GM10248 (cell line): ENCODE data around the gene IFT25.
A peak's percentile ranks its signal among the peaks of the same experiment; 100 is the strongest.
"Not testable (repeated sequence)": the region's sequence is repeated elsewhere in the genome, so short reads cannot be mapped to it uniquely, and the experiment has no call there.

Experiments
- CTCF ChIA-PET: fragments of 300-600 bp; sonication (Branson Sonifier 250); formaldehyde crosslinking; extraction: SDS; loops from one replicate; lab custom pipeline; 2021; ENCODE audit warnings: antibody characterized with exemption; lab: Yijun Ruan, JAX
- POLR2A ChIA-PET: fragments of 350-650 bp; sonication (Branson Sonifier 250); formaldehyde crosslinking; extraction: SDS; loops from one replicate; lab custom pipeline; 2020; ENCODE audit warnings: antibody characterized with exemption; lab: Yijun Ruan, JAX
- DNase-seq: peaks from one replicate; pipeline ENCODE4 v3.0.0; 2012; ENCODE audit errors: extremely low spot score
- TF ChIP-seq, protein P1 (sequence below): IDR thresholded peaks from 2 replicates; pipeline ENCODE4 v1.5.1; 2012; ENCODE audit warnings: mild to moderate bottlenecking, low read depth; ENCODE audit errors: extremely low read depth, missing control alignments, control extremely low read depth

IFT25 gene

GRCh38 chr1:53889304-53890298 lies 55.9 kb downstream of the IFT25 start, which contains the start of gene YIPF1:
Gene YIPF1 (minus strand): TSS chr1:53889797. CDS start chr1:53888937, 860 bp downstream.
- POLR2A ChIA-PET, result interaction anchor here (1.7 kb wide), 1 partner anchor 56 kb away, joined by 21 read pairs; the partner anchor contains the start of genes IFT25 and LRRC42

DNA sequence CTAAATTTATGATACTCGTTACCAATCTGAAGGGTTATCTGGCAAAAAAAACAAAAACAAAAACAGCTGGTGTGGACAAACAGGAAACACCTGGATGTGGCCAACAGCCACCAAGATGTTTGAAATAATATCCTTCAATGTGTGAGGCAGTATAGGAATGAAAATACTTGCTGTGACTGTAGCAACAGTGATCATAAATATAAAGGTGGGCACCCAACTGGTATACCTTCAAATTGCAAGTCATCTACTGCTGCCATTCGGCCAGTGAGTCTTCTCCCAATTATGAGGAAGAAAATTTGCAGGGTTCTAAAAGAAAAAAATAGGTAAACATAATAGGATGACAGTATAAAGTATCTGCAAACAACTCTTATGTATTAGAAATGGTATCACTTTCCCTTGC lies 56.8 kb downstream of the IFT25 start:
- ChIA-PET POLR2A (no interaction called here), CTCF (interaction anchor here (1.2 to 3.1 kb wide), 4 partner anchors 10 to 71 kb away, joined by 3 to 13 read pairs (median 6); partner anchors contain the start of gene IFT25)
- no peak for DNase-seq
- TF ChIP-seq, protein P1, sequence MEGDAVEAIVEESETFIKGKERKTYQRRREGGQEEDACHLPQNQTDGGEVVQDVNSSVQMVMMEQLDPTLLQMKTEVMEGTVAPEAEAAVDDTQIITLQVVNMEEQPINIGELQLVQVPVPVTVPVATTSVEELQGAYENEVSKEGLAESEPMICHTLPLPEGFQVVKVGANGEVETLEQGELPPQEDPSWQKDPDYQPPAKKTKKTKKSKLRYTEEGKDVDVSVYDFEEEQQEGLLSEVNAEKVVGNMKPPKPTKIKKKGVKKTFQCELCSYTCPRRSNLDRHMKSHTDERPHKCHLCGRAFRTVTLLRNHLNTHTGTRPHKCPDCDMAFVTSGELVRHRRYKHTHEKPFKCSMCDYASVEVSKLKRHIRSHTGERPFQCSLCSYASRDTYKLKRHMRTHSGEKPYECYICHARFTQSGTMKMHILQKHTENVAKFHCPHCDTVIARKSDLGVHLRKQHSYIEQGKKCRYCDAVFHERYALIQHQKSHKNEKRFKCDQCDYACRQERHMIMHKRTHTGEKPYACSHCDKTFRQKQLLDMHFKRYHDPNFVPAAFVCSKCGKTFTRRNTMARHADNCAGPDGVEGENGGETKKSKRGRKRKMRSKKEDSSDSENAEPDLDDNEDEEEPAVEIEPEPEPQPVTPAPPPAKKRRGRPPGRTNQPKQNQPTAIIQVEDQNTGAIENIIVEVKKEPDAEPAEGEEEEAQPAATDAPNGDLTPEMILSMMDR, result no peak

More at GRCh38 chr1:53889304-53890298, 55.9 kb downstream of the IFT25 start, which contains the start of gene YIPF1:
- TF ChIP-seq, protein P1, result no peak
- DNase-seq, result peak; percentile 93
- CTCF ChIA-PET, result interaction anchor here (1.7 to 3.1 kb wide), 4 partner anchors 11 to 70 kb away, joined by 5 to 13 read pairs (median 9); no protein-coding TSS in a partner anchor

DNA sequence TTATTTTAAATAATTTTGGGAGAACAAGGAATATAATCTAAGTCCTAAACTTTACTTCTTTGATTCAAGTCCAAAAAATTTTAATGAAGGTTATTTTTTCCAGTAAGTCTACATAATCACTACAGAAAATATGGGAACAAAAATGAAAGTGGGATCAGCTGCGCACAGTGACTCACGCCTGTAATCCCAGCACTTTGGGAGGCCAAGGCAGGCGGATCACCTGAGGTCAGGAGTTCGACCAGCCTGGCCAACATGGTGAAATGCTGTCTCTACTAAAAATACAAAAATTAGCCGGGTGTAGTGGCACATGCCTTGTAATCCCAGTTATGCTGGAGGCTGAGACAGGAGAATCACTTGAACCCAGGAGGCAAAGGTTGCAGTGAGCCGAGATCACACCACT lies 61.9 kb downstream of the IFT25 start:
- POLR2A ChIA-PET, result not testable (repeated sequence)

DNA sequence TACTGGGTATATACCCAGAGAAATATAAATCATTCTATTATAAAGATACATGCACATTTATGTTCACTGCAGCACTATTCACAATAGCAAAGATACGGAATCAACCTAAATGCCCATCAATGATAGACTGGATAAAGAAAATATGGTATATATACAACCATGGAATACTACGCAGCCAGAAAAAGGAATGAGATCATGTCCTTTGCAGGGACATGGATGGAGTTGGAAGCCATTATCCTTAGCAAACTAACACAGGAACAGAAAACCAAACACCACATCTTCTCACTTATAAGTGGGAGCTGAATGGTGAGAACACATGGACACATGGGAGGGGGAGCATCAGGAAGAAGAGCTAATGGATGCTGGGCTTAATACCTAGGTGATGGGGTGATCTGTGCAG lies 63.6 kb downstream of the IFT25 start:
- CTCF ChIA-PET, result interaction anchor here (1.0 to 2.6 kb wide), 5 partner anchors 18 to 77 kb away, joined by 3 to 10 read pairs (median 5); no protein-coding TSS in a partner anchor
- DNase-seq, POLR2A ChIA-PET: not testable (repeated sequence)

More for the DNA sequence above, 61.9 kb downstream of the IFT25 start:
- CTCF ChIA-PET, result interaction anchor here (1.1 to 1.4 kb wide), 2 partner anchors 45 to 76 kb away, joined by 4 read pairs; partner anchors contain the start of gene NDC1
- DNase-seq, result not testable (repeated sequence)

GRCh38 chr1:53878492-53879105 lies 66.9 kb downstream of the IFT25 start:
- peak; percentile 43 for DNase-seq
- TF ChIP-seq, protein P1, result peak; percentile 47
- CTCF ChIA-PET, result interaction anchor here (0.8 to 5.1 kb wide), 26 partner anchors 8 to 931 kb away, joined by 3 to 60 read pairs (median 6); partner anchors contain the start of genes DIO1, IFT25 and YIPF1
- POLR2A ChIA-PET, result interaction anchor here (0.6 kb wide), 1 partner anchor 583 kb away, joined by 3 read pairs; no protein-coding TSS in a partner anchor

DNA sequence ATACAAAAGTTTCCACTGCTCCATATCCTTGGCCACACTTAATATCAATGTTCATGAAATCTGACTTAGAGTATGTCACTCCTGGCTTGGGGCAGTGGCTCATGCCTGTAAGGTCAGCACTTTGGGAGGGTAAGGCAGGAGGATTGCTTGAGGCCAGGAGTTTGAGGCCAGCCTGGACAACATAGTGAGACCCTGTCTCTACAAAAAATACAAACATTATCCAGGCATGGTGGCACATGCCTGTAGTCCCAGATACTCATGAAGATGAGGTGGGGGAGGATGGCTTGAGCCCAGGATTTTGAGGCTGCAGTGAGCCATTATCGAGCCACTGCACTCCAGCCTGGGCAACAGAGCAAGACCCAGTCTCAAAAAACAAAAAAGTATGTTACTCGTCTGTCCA lies 70.3 kb downstream of the IFT25 start:
- POLR2A ChIA-PET, result interaction anchor here (0.5 kb wide), 1 partner anchor 47 kb away, joined by 5 read pairs; no protein-coding TSS in a partner anchor
- DNase-seq, result not testable (repeated sequence)
- CTCF ChIA-PET, result interaction anchor here (0.9 to 9.6 kb wide), 6 partner anchors 16 to 206 kb away, joined by 3 to 135 read pairs (median 5); partner anchors contain the start of gene IFT25

- DNase-seq, result no peak
- CTCF ChIA-PET, result interaction anchor here (0.9 to 9.6 kb wide), 6 partner anchors 6 to 120 kb away, joined by 3 to 135 read pairs (median 13); no protein-coding TSS in a partner anchor
- TF ChIP-seq, protein P1, result no peak
- POLR2A ChIA-PET, result no interaction called here
These were observed 73.6 kb downstream of the IFT25 start for GRCh38 chr1:53871773-53872484.
